Measurements from ENCODE around the gene PLIN3. TPM values are rescaled to one million over a fixed set of nuclear protein-coding genes. Genes with fewer than 3 reads are reported as not detected.

Gene PLIN3
- total RNA-seq, 4 donors from 2014 or later, result 67.3 to 173 (median 147) TPM

- Histone ChIP-seq H3K27ac (peak overlapping the region; percentile 69 to 81 (median 76)), H3K4me1 (peaks cover 32 to 77% (median 36%) of the 10 kb centered on the region in 3 donors), H3K4me3 (peak overlapping the region; percentile 4 to 87 (median 68)), H3K27me3 (peaks cover 0 to 13% (median 3%) of the 10 kb centered on the region in 4 donors), H3K36me3 (no peaks in the 10 kb centered on the region), H3K9me3 (no peaks in the 10 kb centered on the region)
- peak in 1 of 4 donors; percentile 16 for TF ChIP-seq POLR2A (IDR thresholded peaks at IDR 0.05)
- peak; percentile 64 to 83 (median 72) for TF ChIP-seq CTCF (IDR thresholded peaks at IDR 0.05)
- 19 to 44% methylated on average over 9 to 21 of the region's 29 CpGs for WGBS, 2 donors
- intact Hi-C loops (cut with DNase I), result loop anchor here (5.0 kb wide), 1 partner anchor 35 kb away; no protein-coding TSS in a partner anchor
- DNase-seq, result no peak
These were observed 44.6 kb upstream of the PLIN3 start for GRCh38 chr19:4911786-4912672.

- peak overlapping the region; percentile 4 to 87 (median 68) for H3K4me3 ChIP-seq
- no peaks in the 10 kb centered on the region for H3K36me3 ChIP-seq
- peak overlapping the region; percentile 69 to 81 (median 76) for H3K27ac ChIP-seq
- TF ChIP-seq CTCF (IDR thresholded peaks at IDR 0.05) (no peak), POLR2A (IDR thresholded peaks at IDR 0.05) (no peak)
- H3K4me1 ChIP-seq, result peaks cover 32 to 73% (median 36%) of the 10 kb centered on the region in 3 donors
- no peaks in the 10 kb centered on the region for H3K9me3 ChIP-seq
- peaks cover 0 to 13% (median 3%) of the 10 kb centered on the region in 4 donors for H3K27me3 ChIP-seq
- DNase-seq, result no peak
- intact Hi-C loops (cut with DNase I), result loop anchor here (5.0 kb wide), 1 partner anchor 34 kb away; no protein-coding TSS in a partner anchor
- WGBS, 2 donors, result 31 to 42% methylated on average over 14 to 15 of the region's 15 CpGs
These were observed 43.8 kb upstream of the PLIN3 start for GRCh38 chr19:4911314-4911713.

- intact Hi-C loops (cut with DNase I), result loop anchor here (5.0 kb wide), 1 partner anchor 33 kb away; no protein-coding TSS in a partner anchor
- Histone ChIP-seq H3K36me3 (no peaks in the 10 kb centered on the region), H3K27me3 (peaks cover 0 to 13% (median 3%) of the 10 kb centered on the region in 4 donors), H3K9me3 (no peaks in the 10 kb centered on the region), H3K4me3 (peak overlapping the region; percentile 61 to 87 (median 70)), H3K4me1 (peaks cover 32 to 67% (median 34%) of the 10 kb centered on the region in 3 donors), H3K27ac (peak overlapping the region; percentile 23 to 81 (median 76))
- DNase-seq, result no peak
- WGBS, 2 donors, result 20 to 31% methylated on average over 8 to 17 of the region's 23 CpGs
- TF ChIP-seq POLR2A (IDR thresholded peaks at IDR 0.05), result no peak
- no peak for TF ChIP-seq CTCF (IDR thresholded peaks at IDR 0.05)
These were observed 43.3 kb upstream of the PLIN3 start for GRCh38 chr19:4910594-4911281.

GRCh38 chr19:4909897-4910593, 42.6 kb upstream of the PLIN3 start:
- peaks cover 0 to 13% (median 3%) of the 10 kb centered on the region in 4 donors for H3K27me3 ChIP-seq
- no peaks in the 10 kb centered on the region for H3K9me3 ChIP-seq
- TF ChIP-seq POLR2A (IDR thresholded peaks at IDR 0.05) (no peak), CTCF (IDR thresholded peaks at IDR 0.05) (no peak)
- WGBS, 2 donors, result 0 to 2% methylated on average over 5 to 10 of the region's 85 CpGs
- intact Hi-C loops (cut with DNase I), result loop anchor here (5.0 kb wide), 1 partner anchor 33 kb away; no protein-coding TSS in a partner anchor
- H3K27ac ChIP-seq, result peak overlapping the region; percentile 62 to 81 (median 76)
- H3K4me3 ChIP-seq, result peak overlapping the region; percentile 61 to 87 (median 70)
- no peaks in the 10 kb centered on the region for H3K36me3 ChIP-seq
- peaks cover 30 to 60% (median 32%) of the 10 kb centered on the region in 3 donors for H3K4me1 ChIP-seq
- peak; percentile 66 for DNase-seq

All from esophagus squamous epithelium (tissue), 5 donors.